Activated CD4-positive, alpha-beta T cell treated with anti-CD3 and anti-CD28 coated beads for 1 hour (primary cell): ENCODE data around the gene HSPA12A.

Source experiments
- DNase-seq: peaks from one replicate; pipeline ENCODE4 v3.0.0-alpha.2; 2020

The HSPA12A gene

GRCh38 chr10:116626815-116627214 lies 115.6 kb downstream of the HSPA12A start:
- DNase-seq, result no peak

GRCh38 chr10:116625845-116626244 lies 116.5 kb downstream of the HSPA12A start:
- DNase-seq, result no peak

GRCh38 chr10:116621934-116622655 lies 120.3 kb downstream of the HSPA12A start:
- DNase-seq, result no peak

- no peak for DNase-seq
These were observed 120.9 kb downstream of the HSPA12A start for GRCh38 chr10:116621476-116621875.
